Measurements from ENCODE around the gene FHAD1.

Gene FHAD1

DNA sequence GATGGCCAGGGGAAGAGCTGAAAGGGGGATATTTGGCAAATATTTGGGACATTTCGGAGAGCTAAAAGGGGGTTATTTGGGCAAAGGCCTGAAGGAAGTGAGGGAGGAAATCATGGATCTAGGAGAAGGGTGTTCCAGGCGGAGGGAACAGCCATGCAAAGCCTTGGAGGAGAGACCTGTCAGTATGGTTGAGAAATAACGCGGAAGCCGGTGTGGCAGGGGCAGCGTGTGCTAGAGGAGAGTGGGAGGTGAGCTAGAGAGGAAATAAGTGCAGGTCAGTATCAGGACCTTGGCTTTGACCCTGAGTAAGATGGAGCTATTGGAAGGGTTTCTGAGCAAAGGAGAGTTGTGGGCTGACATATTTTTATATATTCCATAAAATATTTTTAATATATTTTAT, 194.2 kb downstream of the FHAD1 start:
- Mint-ChIP-seq H3K4me1 (peaks cover 13% of the 10 kb centered on the region), H3K27me3 (ENCODE audit: low read depth, poor library complexity) (peaks cover 10% of the 10 kb centered on the region), H3K9me3 (no peaks in the 10 kb centered on the region), H3K36me3 (ENCODE audit: low read depth) (no peaks in the 10 kb centered on the region), H3K27ac (no peak overlapping the region), H3K4me3 (no peak overlapping the region)
- no peak for DNase-seq
- no peak for TF ChIP-seq CTCF (IDR thresholded peaks at IDR 0.05)

GRCh38 chr1:15442119-15442518, 195.1 kb downstream of the FHAD1 start:
- H3K9me3 Mint-ChIP-seq, result no peaks in the 10 kb centered on the region
- H3K27me3 Mint-ChIP-seq (ENCODE audit: low read depth, poor library complexity), result peaks cover 11% of the 10 kb centered on the region
- no peaks in the 10 kb centered on the region for H3K36me3 Mint-ChIP-seq (ENCODE audit: low read depth)
- no peak overlapping the region for H3K4me3 Mint-ChIP-seq
- TF ChIP-seq CTCF (IDR thresholded peaks at IDR 0.05), result no peak
- peaks cover 17% of the 10 kb centered on the region for H3K4me1 Mint-ChIP-seq
- DNase-seq, result no peak
- no peak overlapping the region for H3K27ac Mint-ChIP-seq

GRCh38 chr1:15442759-15443158, 195.7 kb downstream of the FHAD1 start:
- H3K27ac Mint-ChIP-seq, result no peak overlapping the region
- H3K4me3 Mint-ChIP-seq, result no peak overlapping the region
- H3K4me1 Mint-ChIP-seq, result peaks cover 17% of the 10 kb centered on the region
- H3K27me3 Mint-ChIP-seq (ENCODE audit: low read depth, poor library complexity), result peaks cover 14% of the 10 kb centered on the region
- TF ChIP-seq CTCF (IDR thresholded peaks at IDR 0.05), result no peak
- no peaks in the 10 kb centered on the region for H3K9me3 Mint-ChIP-seq
- no peaks in the 10 kb centered on the region for H3K36me3 Mint-ChIP-seq (ENCODE audit: low read depth)
- DNase-seq, result no peak

DNA sequence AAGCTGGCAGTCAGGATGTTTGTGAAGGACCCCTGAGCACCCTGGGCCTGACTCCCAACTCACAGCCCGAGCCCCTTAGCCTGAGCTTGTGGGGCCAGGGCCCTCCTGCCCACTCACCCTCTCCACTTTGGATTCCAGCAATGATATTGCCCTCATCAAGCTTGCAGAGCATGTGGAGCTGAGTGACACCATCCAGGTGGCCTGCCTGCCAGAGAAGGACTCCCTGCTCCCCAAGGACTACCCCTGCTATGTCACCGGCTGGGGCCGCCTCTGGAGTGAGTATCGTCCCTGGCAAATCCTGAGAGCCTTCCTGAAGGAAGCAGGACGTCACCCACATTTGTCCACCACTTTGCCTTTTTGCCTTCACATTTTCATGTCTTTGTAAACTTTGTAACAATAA, 196.3 kb downstream of the FHAD1 start:
- no peak for DNase-seq
- peaks cover 17% of the 10 kb centered on the region for H3K4me1 Mint-ChIP-seq
- H3K4me3 Mint-ChIP-seq, result no peak overlapping the region
- H3K27ac Mint-ChIP-seq, result no peak overlapping the region
- no peaks in the 10 kb centered on the region for H3K9me3 Mint-ChIP-seq
- H3K27me3 Mint-ChIP-seq (ENCODE audit: low read depth, poor library complexity), result peaks cover 14% of the 10 kb centered on the region
- TF ChIP-seq CTCF (IDR thresholded peaks at IDR 0.05), result no peak
- no peaks in the 10 kb centered on the region for H3K36me3 Mint-ChIP-seq (ENCODE audit: low read depth)

GRCh38 chr1:15444468-15445389, 197.7 kb downstream of the FHAD1 start:
- H3K36me3 Mint-ChIP-seq (ENCODE audit: low read depth), result no peaks in the 10 kb centered on the region
- no peak for DNase-seq
- H3K27me3 Mint-ChIP-seq (ENCODE audit: low read depth, poor library complexity), result peaks cover 17% of the 10 kb centered on the region
- no peak for TF ChIP-seq CTCF (IDR thresholded peaks at IDR 0.05)
- H3K27ac Mint-ChIP-seq, result no peak overlapping the region
- peaks cover 17% of the 10 kb centered on the region for H3K4me1 Mint-ChIP-seq
- no peak overlapping the region for H3K4me3 Mint-ChIP-seq
- peaks cover 6% of the 10 kb centered on the region for H3K9me3 Mint-ChIP-seq
